Pancreas (tissue), 10 donors: Measurements from ENCODE around the gene IGFBP2. TPM values are rescaled to one million over a fixed set of nuclear protein-coding genes. Genes with fewer than 3 reads are reported as not detected.

Experiments
- ATAC-seq, 4 donors: fragments of 200-7000 bp; cut with Tn5 transposase; one replicate each; pipeline versions ENCODE4 v1.8.0 to v1.9.1; 2020; ENCODE audit warnings: mild to moderate bottlenecking in 4 of 4, moderate library complexity in 4 of 4
- DNase-seq, 6 donors: peaks; one replicate each; pipeline ENCODE4 v3.0.0-alpha.2; 2020
- FAIRE-seq: peaks from 2 replicates; lab custom pipeline; 2012; peaks lifted over from hg19 to GRCh38; lab: Jason Lieb, UNC
- H3K27ac ChIP-seq, 4 donors: fragments of 200-600 bp; sonication (generic); 1 replicate in 3 of 4; 2 replicates in 1 of 4; pipeline versions ENCODE4 v1.5.0 to v1.8.0; 2020
- H3K27me3 ChIP-seq, 4 donors: fragments of 200-600 bp; one replicate each; pipeline ENCODE4 v1.8.0; 2021
- H3K36me3 ChIP-seq, 3 donors: fragments of 200-600 bp; sonication (generic) in 1 of 3; one replicate each; pipeline versions ENCODE4 v1.5.0 to v1.8.0; 2020 to 2021
- H3K4me1 ChIP-seq, 3 donors: fragments of 200-600 bp; one replicate each; pipeline ENCODE4 v1.8.0; 2021
- H3K4me3 ChIP-seq, 4 donors: fragments of 200-600 bp; sonication (generic) in 2 of 4; one replicate each; pipeline versions ENCODE4 v1.5.0 to v1.8.0; 2020 to 2021
- H3K9me3 ChIP-seq, 4 donors: fragments of 200-600 bp; one replicate each; pipeline ENCODE4 v1.8.0; 2021
- CTCF ChIP-seq, 4 donors: fragments of 200-600 bp; sonication (generic) in 3 of 4; IDR thresholded peaks; one replicate each; pipeline versions ENCODE4 v1.5.0 to v1.8.0; 2021; ENCODE audit warnings: antibody characterized with exemption in 4 of 4
- WGBS, 2 donors: extraction: QIAGEN DNeasy Blood & Tissue Kit; methylation state at CpG; one replicate each; pipeline ENCODE4 v1.1.7; 2013; 5-methylcytosine and 5-hydroxymethylcytosine counted together
- intact Hi-C, 3 donors: fragments of 100-400 bp; cut with DNase I; formaldehyde crosslinking; loops; one replicate each; pipeline versions ENCODE4 v1.11.1 to v1.14.2; 2022
- polyA plus RNA-seq, 2 donors: library from polyadenylated mRNA; stranded (reverse); fragments of 200-250 nt; gene quantifications; one replicate each; pipeline ENCODE4 v1.2.3, GENCODE V29; 2013
- total RNA-seq, 6 donors: library from RNA; stranded (reverse); fragmentation: NEBNext Ultra II Directional in 4 of 6; extraction: Animal tissue kit (Norgen Biotek cat#: 25700) in 4 of 6; gene quantifications; one replicate each; pipeline versions ENCODE4 v1.2.1 to v1.2.4, GENCODE V29; 2021 to 2023
- donor health status: healthy with polysubstance abuse.
- donor health status: DM: no; HTN: no; CAD: no; lungs with moderate emphysema.
- donor health status: DM: no; HTN: no; CAD: no.
- donor health status: control.
- donor health status: control.
- donor health status: Bipolar disorder and iron deficiency.
- donor health status: DM: yes; HTN: yes; CAD: no.
- donor health status: DM: no; HTN: no; CAD: no.
- donor health status: DM: no; HTN: no; CAD: no.
- donor health status: DM: yes; HTN: yes; CAD: no.

The IGFBP2 gene
- total and polyA plus RNA-seq, 8 donors: 43.1 to 211 (median 123) TPM

GRCh38 chr2:216643986-216644659, 10.9 kb downstream of the IGFBP2 start:
- Histone ChIP-seq H3K9me3 (no peaks in the 10 kb centered on the region), H3K4me3 (no peak overlapping the region), H3K27ac (peak overlapping the region; percentile 76 to 86 (median 82)), H3K4me1 (peaks cover 21 to 32% (median 31%) of the 10 kb centered on the region in 3 donors), H3K27me3 (no peaks in the 10 kb centered on the region), H3K36me3 (no peaks in the 10 kb centered on the region)
- peak in 4 of 6 donors; percentile 56 to 66 (median 61) for DNase-seq
- FAIRE-seq: no peak
- 14 to 17% methylated on average over 5 of the region's 5 CpGs for WGBS, 2 donors
- no peak for TF ChIP-seq CTCF (IDR thresholded peaks at IDR 0.05)
- peak; percentile 12 to 53 (median 27) for ATAC-seq
- intact Hi-C loops: no loop called here

GRCh38 chr2:216644842-216645635, 11.8 kb downstream of the IGFBP2 start:
- FAIRE-seq: no peak
- Histone ChIP-seq H3K36me3 (no peaks in the 10 kb centered on the region), H3K9me3 (no peaks in the 10 kb centered on the region), H3K4me1 (peaks cover 24 to 40% (median 40%) of the 10 kb centered on the region in 3 donors), H3K27ac (peak overlapping the region; percentile 76 to 86 (median 82)), H3K4me3 (no peak overlapping the region), H3K27me3 (no peaks in the 10 kb centered on the region)
- WGBS, 2 donors: 11 to 12% methylated on average over 4 of the region's 4 CpGs
- DNase-seq: peak in 4 of 6 donors; percentile 71 to 84 (median 80)
- TF ChIP-seq CTCF (IDR thresholded peaks at IDR 0.05): no peak
- ATAC-seq: peak; percentile 78 to 89 (median 82)
- intact Hi-C loops: no loop called here

GRCh38 chr2:216645636-216645950, 12.4 kb downstream of the IGFBP2 start:
- TF ChIP-seq CTCF (IDR thresholded peaks at IDR 0.05): no peak
- Histone ChIP-seq H3K9me3 (no peaks in the 10 kb centered on the region), H3K4me3 (no peak overlapping the region), H3K27me3 (no peaks in the 10 kb centered on the region), H3K27ac (peak overlapping the region; percentile 76 to 86 (median 82)), H3K4me1 (peaks cover 24 to 43% (median 40%) of the 10 kb centered on the region in 3 donors), H3K36me3 (no peaks in the 10 kb centered on the region)
- peak in 2 of 6 donors; percentile 80 to 81 for DNase-seq
- no peak for ATAC-seq
- intact Hi-C loops: no loop called here
- no peak for FAIRE-seq
- WGBS, 2 donors: 11 to 12% methylated on average over 3 of the region's 3 CpGs

GRCh38 chr2:216646116-216646515, 12.9 kb downstream of the IGFBP2 start:
- no peak for DNase-seq
- no peaks in the 10 kb centered on the region for H3K36me3 ChIP-seq
- intact Hi-C loops: no loop called here
- no peaks in the 10 kb centered on the region for H3K9me3 ChIP-seq
- no peak overlapping the region for H3K4me3 ChIP-seq
- FAIRE-seq: no peak
- H3K27me3 ChIP-seq: no peaks in the 10 kb centered on the region
- no peak for TF ChIP-seq CTCF (IDR thresholded peaks at IDR 0.05)
- peak overlapping the region; percentile 76 to 86 (median 82) for H3K27ac ChIP-seq
- H3K4me1 ChIP-seq: peaks cover 28 to 46% (median 44%) of the 10 kb centered on the region in 3 donors
- no peak for ATAC-seq
- WGBS, 2 donors: 88 to 92% methylated on average over 3 of the region's 3 CpGs
